H9 (cell line): ENCODE measurements around the gene MIPOL1. TPM values are rescaled to one million over a fixed set of nuclear protein-coding genes. Genes with fewer than 3 reads are reported as not detected.

ENCODE experiments used
- DNase-seq: peaks from one replicate; pipeline ENCODE4 v3.0.0-alpha.2; 2017
- H2AFZ ChIP-seq: one replicate; pipeline ENCODE4 v1.6.1; 2013; ENCODE audit warnings: mild to moderate bottlenecking, low read length, control low read depth, moderate library complexity
- H2AK5ac ChIP-seq: 2 replicates; pipeline ENCODE4 v1.6.1; 2013; ENCODE audit warnings: low read length, control low read depth, mixed read lengths; ENCODE audit not compliant: insufficient read length
- H2BK120ac ChIP-seq: one replicate; pipeline ENCODE4 v1.6.1; 2013; ENCODE audit warnings: low read depth, mild to moderate bottlenecking, low read length, control low read depth, inconsistent platforms; ENCODE audit not compliant: poor library complexity, severe bottlenecking
- H2BK12ac ChIP-seq: 2 replicates; pipeline ENCODE4 v1.6.1; 2013; ENCODE audit warnings: low read length, control low read depth, mixed read lengths, low read depth; ENCODE audit not compliant: insufficient read length
- H2BK15ac ChIP-seq: 2 replicates; pipeline ENCODE4 v1.6.1; 2013; ENCODE audit warnings: low read depth, low read length, control low read depth
- H2BK20ac ChIP-seq: one replicate; pipeline ENCODE4 v1.6.1; 2013; ENCODE audit warnings: low read depth, mild to moderate bottlenecking, low read length, control low read depth, inconsistent platforms; ENCODE audit not compliant: poor library complexity, severe bottlenecking
- H2BK5ac ChIP-seq: 2 replicates; pipeline ENCODE4 v1.6.1; 2013; ENCODE audit warnings: low read length, control low read depth, mixed read lengths; ENCODE audit not compliant: insufficient read length
- H3K14ac ChIP-seq: 2 replicates; pipeline ENCODE4 v1.6.1; 2013; ENCODE audit warnings: low read length, control low read depth; ENCODE audit not compliant: insufficient read depth
- H3K18ac ChIP-seq: 2 replicates; pipeline ENCODE4 v1.6.1; 2013; ENCODE audit warnings: low read depth, mild to moderate bottlenecking, mixed read lengths, low read length, control low read depth; ENCODE audit not compliant: insufficient read length
- H3K23ac ChIP-seq: 2 replicates; pipeline ENCODE4 v1.6.1; 2013; ENCODE audit warnings: low read length, control low read depth, mixed read lengths, low read depth; ENCODE audit not compliant: insufficient read length
- H3K23me2 ChIP-seq: 2 replicates; pipeline ENCODE4 v1.6.1; 2013; ENCODE audit warnings: low read depth, mild to moderate bottlenecking, mixed read lengths, low read length, control low read depth; ENCODE audit not compliant: insufficient read length, poor library complexity, severe bottlenecking
- H3K27ac ChIP-seq: 2 replicates; pipeline ENCODE4 v1.5.1; 2013; ENCODE audit warnings: low read length, control low read depth, mixed read lengths, low read depth; ENCODE audit not compliant: insufficient read length
- H3K27me3 ChIP-seq: 2 replicates; pipeline ENCODE4 v1.6.1; 2013; ENCODE audit warnings: low read length, control low read depth, inconsistent platforms; ENCODE audit not compliant: insufficient read depth
- H3K4ac ChIP-seq: 2 replicates; pipeline ENCODE4 v1.6.1; 2013; ENCODE audit warnings: low read depth, mild to moderate bottlenecking, control low read depth, inconsistent platforms, low read length, moderate library complexity
- H3K4me1 ChIP-seq: 2 replicates; pipeline ENCODE4 v1.6.1; 2013; ENCODE audit warnings: low read length, control low read depth, inconsistent platforms; ENCODE audit not compliant: insufficient read depth
- H3K4me2 ChIP-seq: 2 replicates; pipeline ENCODE4 v1.6.1; 2013; ENCODE audit warnings: low read length, control low read depth, mixed read lengths; ENCODE audit not compliant: insufficient read length, insufficient read depth
- H3K56ac ChIP-seq: 2 replicates; pipeline ENCODE4 v1.6.1; 2013; ENCODE audit warnings: low read depth, mild to moderate bottlenecking, mixed read lengths, low read length, control low read depth; ENCODE audit not compliant: insufficient read length
- H3K79me1 ChIP-seq: 2 replicates; pipeline ENCODE4 v1.6.1; 2013; ENCODE audit warnings: low read depth, mild to moderate bottlenecking, moderate library complexity, low read length, control low read depth, inconsistent platforms; ENCODE audit not compliant: insufficient read depth, poor library complexity, severe bottlenecking
- H3K79me2 ChIP-seq: 2 replicates; pipeline ENCODE4 v1.6.1; 2013; ENCODE audit warnings: low read length, control low read depth, inconsistent platforms; ENCODE audit not compliant: insufficient read depth
- H3K9ac ChIP-seq: 2 replicates; pipeline ENCODE4 v1.6.1; 2013; ENCODE audit warnings: low read length, control low read depth, mixed read lengths; ENCODE audit not compliant: insufficient read length; ENCODE audit errors: extremely low read depth
- H3K9me3 ChIP-seq: one replicate; pipeline ENCODE4 v1.6.1; 2013; ENCODE audit warnings: low read depth, low read length, inconsistent platforms; ENCODE audit not compliant: control insufficient read depth
- H3T11ph ChIP-seq: one replicate; pipeline ENCODE4 v1.6.1; 2013; ENCODE audit warnings: mild to moderate bottlenecking, low read length, control low read depth, inconsistent platforms
- H4K20me1 ChIP-seq: one replicate; pipeline ENCODE4 v1.6.1; 2013; ENCODE audit not compliant: control insufficient read depth, insufficient read length, insufficient read depth
- H4K5ac ChIP-seq: 2 replicates; pipeline ENCODE4 v1.6.1; 2013; ENCODE audit warnings: low read depth, mild to moderate bottlenecking, mixed read lengths, low read length, control low read depth; ENCODE audit not compliant: insufficient read length
- H4K8ac ChIP-seq: replicated peaks from 2 replicates; pipeline ENCODE4 v1.6.1; 2013; ENCODE audit warnings: low read length, control low read depth, mixed read lengths, low read depth; ENCODE audit not compliant: insufficient read length
- H4K91ac ChIP-seq: 2 replicates; pipeline ENCODE4 v1.6.1; 2013; ENCODE audit warnings: low read depth, mild to moderate bottlenecking, moderate library complexity, mixed read lengths, low read length, control low read depth; ENCODE audit not compliant: insufficient read length
- H3K27ac Mint-ChIP-seq, 3 experiments: 2 replicates in 2 of 3; 3 replicates in 1 of 3; pipeline ENCODE4 v1.8.0; 2020 to 2021; ENCODE audit warnings: mixed read lengths in 3 of 3, mild to moderate bottlenecking in 1 of 3, moderate library complexity in 1 of 3
- H3K27me3 Mint-ChIP-seq: 2 replicates; pipeline ENCODE4 v1.8.0; 2021; ENCODE audit warnings: low read depth, mild to moderate bottlenecking, moderate library complexity, mixed read lengths
- H3K36me3 Mint-ChIP-seq, 3 experiments: 2 replicates in 2 of 3; 3 replicates in 1 of 3; pipeline ENCODE4 v1.8.0; 2020 to 2021; ENCODE audit warnings: low read depth in 3 of 3, mixed read lengths in 3 of 3; ENCODE audit not compliant: insufficient read depth in 1 of 3
- H3K4me1 Mint-ChIP-seq, 2 experiments: 2 replicates each; pipeline ENCODE4 v1.8.0; 2020; ENCODE audit warnings: mixed read lengths in 2 of 2
- H3K4me3 Mint-ChIP-seq, 2 experiments: 2 replicates in 1 of 2; 3 replicates in 1 of 2; pipeline ENCODE4 v1.8.0; 2020 to 2021; ENCODE audit warnings: mild to moderate bottlenecking in 2 of 2, mixed read lengths in 2 of 2, moderate library complexity in 1 of 2
- H3K9me3 Mint-ChIP-seq, 2 experiments: 2 replicates in 1 of 2; 3 replicates in 1 of 2; pipeline ENCODE4 v1.8.0; 2020; ENCODE audit warnings: mild to moderate bottlenecking in 2 of 2, mixed read lengths in 2 of 2, moderate library complexity in 1 of 2
- CTCF ChIP-seq: fragments of 200-600 bp; sonication (generic); conservative IDR thresholded peaks from 3 replicates; pipeline ENCODE4 v1.8.0; 2021; ENCODE audit warnings: antibody characterized with exemption, mild to moderate bottlenecking
- WGBS: extraction: QIAGEN DNeasy Blood & Tissue Kit; methylation state at CpG from one replicate; pipeline ENCODE4 v1.1.7; 2013; ENCODE audit warnings: missing lambda C conversion rate, low lambda C conversion rate, mixed read lengths; ENCODE audit not compliant: insufficient read length; ENCODE audit errors: extremely low coverage; 5-methylcytosine and 5-hydroxymethylcytosine counted together
- total RNA-seq: library from RNA; stranded (reverse); gene quantifications from 2 replicates; pipeline ENCODE4 v1.2.1, GENCODE V29; 2021

Gene MIPOL1
- total RNA-seq, 1 experiment from 2014 or later = 15.6 TPM

- Mint-ChIP-seq H3K36me3 (no peaks in the 10 kb centered on the region; a peak in 1 of 7 replicates), H3K27me3 (peaks cover 98% of the 10 kb centered on the region), H3K9me3 (peaks cover 0 to 8% of the 10 kb centered on the region in 2 experiments; a peak in 4 of 5 replicates), H3K4me1 (peaks cover 29 to 57% of the 10 kb centered on the region in 2 experiments), H3K27ac (no peak overlapping the region), H3K4me3 (peak overlapping the region; percentile 57 to 78)
- Histone ChIP-seq H2BK15ac (no peak overlapping the region), H3K27me3 (peaks cover 80% of the 10 kb centered on the region), H4K8ac (no peak overlapping the region), H3K79me2 (no peaks in the 10 kb centered on the region), H3K14ac (no peak overlapping the region), H3K4me1 (peaks cover 3% of the 10 kb centered on the region; the same call in 1 of the 2 replicates), H4K20me1 (no peaks in the 10 kb centered on the region), H3K9ac (no peak overlapping the region), H3K4ac (no peak overlapping the region), H3K23me2 (peaks cover 10% of the 10 kb centered on the region), H2BK20ac (no peak overlapping the region), H4K91ac (no peak overlapping the region), H3K27ac (no peak overlapping the region), H2BK120ac (no peak overlapping the region), H3K18ac (no peak overlapping the region), H3K23ac (no peak overlapping the region), H2BK5ac (no peak overlapping the region), H2AFZ (no peak overlapping the region), H3T11ph (no peak overlapping the region), H3K4me2 (peak overlapping the region; percentile 44), H3K79me1 (no peaks in the 10 kb centered on the region), H4K5ac (no peak overlapping the region), H3K9me3 (no peaks in the 10 kb centered on the region), H2AK5ac (no peak overlapping the region), H2BK12ac (no peak overlapping the region), H3K56ac (no peak overlapping the region)
- TF ChIP-seq CTCF = no peak
- WGBS = no CpG with 5 or more reads among the region's 63 CpGs
- DNase-seq = peak; percentile 70
These were observed 390.3 kb downstream of the MIPOL1 start for GRCh38 chr14:37587881-37588666.
